H9 (cell line): Measurements from ENCODE around the gene PTPN13. TPM values are rescaled to one million over a fixed set of nuclear protein-coding genes. Genes with fewer than 3 reads are reported as not detected.

Experiments used
- DNase-seq: peaks from one replicate; pipeline ENCODE4 v3.0.0-alpha.2; 2017
- H2AFZ ChIP-seq: one replicate; pipeline ENCODE4 v1.6.1; 2013; ENCODE audit warnings: mild to moderate bottlenecking, low read length, control low read depth, moderate library complexity
- H2AK5ac ChIP-seq: 2 replicates; pipeline ENCODE4 v1.6.1; 2013; ENCODE audit warnings: low read length, control low read depth, mixed read lengths; ENCODE audit not compliant: insufficient read length
- H2BK120ac ChIP-seq: one replicate; pipeline ENCODE4 v1.6.1; 2013; ENCODE audit warnings: low read depth, mild to moderate bottlenecking, low read length, control low read depth, inconsistent platforms; ENCODE audit not compliant: poor library complexity, severe bottlenecking
- H2BK12ac ChIP-seq: 2 replicates; pipeline ENCODE4 v1.6.1; 2013; ENCODE audit warnings: low read length, control low read depth, mixed read lengths, low read depth; ENCODE audit not compliant: insufficient read length
- H2BK15ac ChIP-seq: 2 replicates; pipeline ENCODE4 v1.6.1; 2013; ENCODE audit warnings: low read depth, low read length, control low read depth
- H2BK20ac ChIP-seq: one replicate; pipeline ENCODE4 v1.6.1; 2013; ENCODE audit warnings: low read depth, mild to moderate bottlenecking, low read length, control low read depth, inconsistent platforms; ENCODE audit not compliant: poor library complexity, severe bottlenecking
- H2BK5ac ChIP-seq: 2 replicates; pipeline ENCODE4 v1.6.1; 2013; ENCODE audit warnings: low read length, control low read depth, mixed read lengths; ENCODE audit not compliant: insufficient read length
- H3K14ac ChIP-seq: 2 replicates; pipeline ENCODE4 v1.6.1; 2013; ENCODE audit warnings: low read length, control low read depth; ENCODE audit not compliant: insufficient read depth
- H3K18ac ChIP-seq: 2 replicates; pipeline ENCODE4 v1.6.1; 2013; ENCODE audit warnings: low read depth, mild to moderate bottlenecking, mixed read lengths, low read length, control low read depth; ENCODE audit not compliant: insufficient read length
- H3K23ac ChIP-seq: 2 replicates; pipeline ENCODE4 v1.6.1; 2013; ENCODE audit warnings: low read length, control low read depth, mixed read lengths, low read depth; ENCODE audit not compliant: insufficient read length
- H3K23me2 ChIP-seq: 2 replicates; pipeline ENCODE4 v1.6.1; 2013; ENCODE audit warnings: low read depth, mild to moderate bottlenecking, mixed read lengths, low read length, control low read depth; ENCODE audit not compliant: insufficient read length, poor library complexity, severe bottlenecking
- H3K27ac ChIP-seq: 2 replicates; pipeline ENCODE4 v1.5.1; 2013; ENCODE audit warnings: low read length, control low read depth, mixed read lengths, low read depth; ENCODE audit not compliant: insufficient read length
- H3K27me3 ChIP-seq: 2 replicates; pipeline ENCODE4 v1.6.1; 2013; ENCODE audit warnings: low read length, control low read depth, inconsistent platforms; ENCODE audit not compliant: insufficient read depth
- H3K4ac ChIP-seq: 2 replicates; pipeline ENCODE4 v1.6.1; 2013; ENCODE audit warnings: low read depth, mild to moderate bottlenecking, control low read depth, inconsistent platforms, low read length, moderate library complexity
- H3K4me1 ChIP-seq: 2 replicates; pipeline ENCODE4 v1.6.1; 2013; ENCODE audit warnings: low read length, control low read depth, inconsistent platforms; ENCODE audit not compliant: insufficient read depth
- H3K4me2 ChIP-seq: 2 replicates; pipeline ENCODE4 v1.6.1; 2013; ENCODE audit warnings: low read length, control low read depth, mixed read lengths; ENCODE audit not compliant: insufficient read length, insufficient read depth
- H3K56ac ChIP-seq: 2 replicates; pipeline ENCODE4 v1.6.1; 2013; ENCODE audit warnings: low read depth, mild to moderate bottlenecking, mixed read lengths, low read length, control low read depth; ENCODE audit not compliant: insufficient read length
- H3K79me1 ChIP-seq: 2 replicates; pipeline ENCODE4 v1.6.1; 2013; ENCODE audit warnings: low read depth, mild to moderate bottlenecking, moderate library complexity, low read length, control low read depth, inconsistent platforms; ENCODE audit not compliant: insufficient read depth, poor library complexity, severe bottlenecking
- H3K79me2 ChIP-seq: 2 replicates; pipeline ENCODE4 v1.6.1; 2013; ENCODE audit warnings: low read length, control low read depth, inconsistent platforms; ENCODE audit not compliant: insufficient read depth
- H3K9ac ChIP-seq: 2 replicates; pipeline ENCODE4 v1.6.1; 2013; ENCODE audit warnings: low read length, control low read depth, mixed read lengths; ENCODE audit not compliant: insufficient read length; ENCODE audit errors: extremely low read depth
- H3K9me3 ChIP-seq: one replicate; pipeline ENCODE4 v1.6.1; 2013; ENCODE audit warnings: low read depth, low read length, inconsistent platforms; ENCODE audit not compliant: control insufficient read depth
- H3T11ph ChIP-seq: one replicate; pipeline ENCODE4 v1.6.1; 2013; ENCODE audit warnings: mild to moderate bottlenecking, low read length, control low read depth, inconsistent platforms
- H4K20me1 ChIP-seq: one replicate; pipeline ENCODE4 v1.6.1; 2013; ENCODE audit not compliant: control insufficient read depth, insufficient read length, insufficient read depth
- H4K5ac ChIP-seq: 2 replicates; pipeline ENCODE4 v1.6.1; 2013; ENCODE audit warnings: low read depth, mild to moderate bottlenecking, mixed read lengths, low read length, control low read depth; ENCODE audit not compliant: insufficient read length
- H4K8ac ChIP-seq: replicated peaks from 2 replicates; pipeline ENCODE4 v1.6.1; 2013; ENCODE audit warnings: low read length, control low read depth, mixed read lengths, low read depth; ENCODE audit not compliant: insufficient read length
- H4K91ac ChIP-seq: 2 replicates; pipeline ENCODE4 v1.6.1; 2013; ENCODE audit warnings: low read depth, mild to moderate bottlenecking, moderate library complexity, mixed read lengths, low read length, control low read depth; ENCODE audit not compliant: insufficient read length
- H3K27ac Mint-ChIP-seq, 3 experiments: 2 replicates in 2 of 3; 3 replicates in 1 of 3; pipeline ENCODE4 v1.8.0; 2020 to 2021; ENCODE audit warnings: mixed read lengths in 3 of 3, mild to moderate bottlenecking in 1 of 3, moderate library complexity in 1 of 3
- H3K27me3 Mint-ChIP-seq: 2 replicates; pipeline ENCODE4 v1.8.0; 2021; ENCODE audit warnings: low read depth, mild to moderate bottlenecking, moderate library complexity, mixed read lengths
- H3K36me3 Mint-ChIP-seq, 3 experiments: 2 replicates in 2 of 3; 3 replicates in 1 of 3; pipeline ENCODE4 v1.8.0; 2020 to 2021; ENCODE audit warnings: low read depth in 3 of 3, mixed read lengths in 3 of 3; ENCODE audit not compliant: insufficient read depth in 1 of 3
- H3K4me1 Mint-ChIP-seq, 2 experiments: 2 replicates each; pipeline ENCODE4 v1.8.0; 2020; ENCODE audit warnings: mixed read lengths in 2 of 2
- H3K4me3 Mint-ChIP-seq, 2 experiments: 2 replicates in 1 of 2; 3 replicates in 1 of 2; pipeline ENCODE4 v1.8.0; 2020 to 2021; ENCODE audit warnings: mild to moderate bottlenecking in 2 of 2, mixed read lengths in 2 of 2, moderate library complexity in 1 of 2
- H3K9me3 Mint-ChIP-seq, 2 experiments: 2 replicates in 1 of 2; 3 replicates in 1 of 2; pipeline ENCODE4 v1.8.0; 2020; ENCODE audit warnings: mild to moderate bottlenecking in 2 of 2, mixed read lengths in 2 of 2, moderate library complexity in 1 of 2
- WGBS: extraction: QIAGEN DNeasy Blood & Tissue Kit; methylation state at CpG from one replicate; pipeline ENCODE4 v1.1.7; 2013; ENCODE audit warnings: missing lambda C conversion rate, low lambda C conversion rate, mixed read lengths; ENCODE audit not compliant: insufficient read length; ENCODE audit errors: extremely low coverage; 5-methylcytosine and 5-hydroxymethylcytosine counted together
- total RNA-seq: library from RNA; stranded (reverse); gene quantifications from 2 replicates; pipeline ENCODE4 v1.2.1, GENCODE V29; 2021
- TF ChIP-seq, protein P1 (sequence below): fragments of 200-600 bp; sonication (generic); conservative IDR thresholded peaks from 3 replicates; pipeline ENCODE4 v1.8.0; 2021; ENCODE audit warnings: antibody characterized with exemption, mild to moderate bottlenecking

The PTPN13 gene
- total RNA-seq, 1 experiment from 2014 or later, result 34.9 TPM

DNA sequence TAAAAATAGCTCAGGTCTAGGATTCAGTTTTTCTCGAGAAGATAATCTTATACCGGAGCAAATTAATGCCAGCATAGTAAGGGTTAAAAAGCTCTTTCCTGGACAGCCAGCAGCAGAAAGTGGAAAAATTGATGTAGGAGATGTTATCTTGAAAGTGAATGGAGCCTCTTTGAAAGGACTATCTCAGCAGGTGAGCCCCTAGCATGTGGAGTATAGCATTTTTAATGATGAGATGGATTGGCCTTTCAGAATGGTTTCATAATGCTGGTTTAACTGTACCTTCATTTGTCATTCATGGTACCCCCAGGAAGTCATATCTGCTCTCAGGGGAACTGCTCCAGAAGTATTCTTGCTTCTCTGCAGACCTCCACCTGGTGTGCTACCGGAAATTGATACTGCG, 175.7 kb downstream of the PTPN13 start:
- H3K27me3 Mint-ChIP-seq, result no peaks in the 10 kb centered on the region
- TF ChIP-seq, protein P1, sequence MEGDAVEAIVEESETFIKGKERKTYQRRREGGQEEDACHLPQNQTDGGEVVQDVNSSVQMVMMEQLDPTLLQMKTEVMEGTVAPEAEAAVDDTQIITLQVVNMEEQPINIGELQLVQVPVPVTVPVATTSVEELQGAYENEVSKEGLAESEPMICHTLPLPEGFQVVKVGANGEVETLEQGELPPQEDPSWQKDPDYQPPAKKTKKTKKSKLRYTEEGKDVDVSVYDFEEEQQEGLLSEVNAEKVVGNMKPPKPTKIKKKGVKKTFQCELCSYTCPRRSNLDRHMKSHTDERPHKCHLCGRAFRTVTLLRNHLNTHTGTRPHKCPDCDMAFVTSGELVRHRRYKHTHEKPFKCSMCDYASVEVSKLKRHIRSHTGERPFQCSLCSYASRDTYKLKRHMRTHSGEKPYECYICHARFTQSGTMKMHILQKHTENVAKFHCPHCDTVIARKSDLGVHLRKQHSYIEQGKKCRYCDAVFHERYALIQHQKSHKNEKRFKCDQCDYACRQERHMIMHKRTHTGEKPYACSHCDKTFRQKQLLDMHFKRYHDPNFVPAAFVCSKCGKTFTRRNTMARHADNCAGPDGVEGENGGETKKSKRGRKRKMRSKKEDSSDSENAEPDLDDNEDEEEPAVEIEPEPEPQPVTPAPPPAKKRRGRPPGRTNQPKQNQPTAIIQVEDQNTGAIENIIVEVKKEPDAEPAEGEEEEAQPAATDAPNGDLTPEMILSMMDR, result no peak
- peaks cover 0 to 3% of the 10 kb centered on the region in 2 experiments; a peak in 2 of 4 replicates for H3K4me1 Mint-ChIP-seq
- no peak overlapping the region for H3K27ac Mint-ChIP-seq
- H4K91ac ChIP-seq, result no peak overlapping the region
- H2AFZ ChIP-seq, result no peak overlapping the region
- no peak overlapping the region for H3K14ac ChIP-seq
- H3K56ac ChIP-seq, result no peak overlapping the region
- no peak overlapping the region for H2AK5ac ChIP-seq
- H3K9ac ChIP-seq, result no peak overlapping the region
- H4K5ac ChIP-seq, result no peak overlapping the region
- no peak overlapping the region for H3K18ac ChIP-seq
- H2BK12ac ChIP-seq, result no peak overlapping the region
- peaks cover 15 to 49% (median 47%) of the 10 kb centered on the region in 3 experiments; a peak in 6 of 7 replicates for H3K36me3 Mint-ChIP-seq
- no peak overlapping the region for H2BK20ac ChIP-seq
- no peaks in the 10 kb centered on the region for H3K9me3 ChIP-seq
- H3K23me2 ChIP-seq, result no peaks in the 10 kb centered on the region
- H3T11ph ChIP-seq, result no peak overlapping the region
- H3K4me3 Mint-ChIP-seq, result no peak overlapping the region
- H3K23ac ChIP-seq, result no peak overlapping the region
- WGBS, result no CpG with 5 or more reads among the region's 4 CpGs
- DNase-seq, result no peak
- H3K4me1 ChIP-seq, result no peaks in the 10 kb centered on the region
- no peak overlapping the region for H2BK120ac ChIP-seq
- no peak overlapping the region for H3K27ac ChIP-seq
- H3K4ac ChIP-seq, result no peak overlapping the region
- H3K79me2 ChIP-seq, result no peaks in the 10 kb centered on the region
- H3K4me2 ChIP-seq, result no peak overlapping the region
- no peaks in the 10 kb centered on the region for H3K9me3 Mint-ChIP-seq
- no peak overlapping the region for H2BK5ac ChIP-seq
- no peaks in the 10 kb centered on the region for H4K20me1 ChIP-seq
- no peak overlapping the region for H2BK15ac ChIP-seq
- H4K8ac ChIP-seq, result no peak overlapping the region
- H3K27me3 ChIP-seq, result no peaks in the 10 kb centered on the region
- H3K79me1 ChIP-seq, result no peaks in the 10 kb centered on the region
